GM18511 (cell line): ENCODE measurements around the gene MAML3.

ENCODE experiments used
- ATAC-seq: cut with Tn5 transposase; IDR thresholded peaks from one replicate; pipeline ENCODE4 v1.9.1; 2021; ENCODE audit warnings: mild to moderate bottlenecking, moderate library complexity; ENCODE audit not compliant: unreplicated experiment

The MAML3 gene

DNA sequence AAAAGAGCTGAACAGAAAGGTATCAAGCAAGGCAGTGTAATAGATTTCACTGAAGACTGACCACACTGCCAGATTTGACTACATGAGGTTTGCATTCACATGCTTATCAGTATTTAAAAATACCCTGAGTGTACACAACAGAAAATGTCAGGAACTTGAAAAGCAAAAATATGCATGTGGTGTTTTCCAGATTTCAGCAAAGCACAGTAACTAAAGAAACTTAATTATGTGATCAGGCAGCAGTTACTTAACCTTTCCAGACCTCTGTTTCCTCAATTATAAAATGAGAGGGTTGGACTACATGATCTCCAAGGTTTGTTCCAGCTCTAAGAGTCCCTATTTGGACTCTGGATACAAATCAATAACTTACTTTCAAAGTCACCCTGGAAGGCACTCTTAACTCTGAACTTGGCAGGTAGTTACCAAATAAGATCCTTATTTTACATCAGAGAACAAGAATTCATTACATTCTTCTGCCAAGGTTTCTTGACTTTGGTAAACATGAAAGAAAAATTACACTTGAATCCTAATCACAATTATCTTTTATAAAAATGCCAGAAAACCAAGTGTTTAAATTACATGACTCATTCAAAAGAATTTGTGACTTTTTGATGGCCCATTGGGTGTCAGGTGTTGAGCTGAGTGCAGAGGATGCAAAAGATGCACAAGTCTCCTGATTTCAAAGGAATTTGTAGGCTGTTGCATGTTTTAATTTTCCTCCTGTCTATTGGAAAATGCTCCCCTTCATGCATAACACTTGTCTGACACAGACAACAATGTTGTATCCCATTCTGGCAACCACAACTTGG, 246.8 kb downstream of the MAML3 start:
- no peak for ATAC-seq

DNA sequence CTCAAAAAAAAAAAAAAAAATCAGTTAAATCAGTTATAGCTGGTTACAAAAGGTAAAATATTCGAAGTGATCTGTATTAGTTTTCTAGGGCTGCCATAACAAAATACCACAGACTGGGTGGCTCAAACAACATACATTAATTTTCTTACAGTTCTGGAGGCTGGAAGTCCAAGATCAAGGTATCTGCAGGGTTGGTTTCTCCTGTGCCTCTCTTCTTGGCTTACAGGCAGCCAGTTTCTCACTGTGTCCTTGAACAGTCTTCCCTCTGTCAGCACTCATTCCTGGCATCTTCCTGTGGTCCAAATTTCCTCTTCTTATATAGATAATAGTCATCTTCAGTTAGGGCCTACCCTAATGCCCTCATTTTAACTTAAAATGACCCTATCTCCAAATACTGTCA, 248.5 kb downstream of the MAML3 start:
- ATAC-seq, result no peak

DNA sequence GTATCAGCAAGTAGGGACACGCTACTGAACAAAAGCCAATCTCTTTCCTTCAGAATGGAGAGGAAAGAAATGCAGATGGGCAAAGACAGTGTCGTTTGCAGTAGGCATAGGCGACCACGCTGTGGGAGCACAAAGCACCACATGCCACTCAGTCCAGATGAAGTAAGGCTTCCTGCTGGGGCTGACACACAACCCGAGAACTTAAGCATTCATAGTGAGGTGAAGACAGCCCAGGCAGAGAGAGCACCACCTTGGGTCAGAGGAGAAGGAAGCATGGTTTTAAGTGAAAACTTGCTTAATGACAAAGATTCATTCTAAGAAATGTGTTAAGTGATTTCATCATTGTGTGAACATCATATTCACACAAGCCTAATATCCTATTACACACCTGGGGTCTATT, 249.6 kb downstream of the MAML3 start:
- ATAC-seq, result no peak

DNA sequence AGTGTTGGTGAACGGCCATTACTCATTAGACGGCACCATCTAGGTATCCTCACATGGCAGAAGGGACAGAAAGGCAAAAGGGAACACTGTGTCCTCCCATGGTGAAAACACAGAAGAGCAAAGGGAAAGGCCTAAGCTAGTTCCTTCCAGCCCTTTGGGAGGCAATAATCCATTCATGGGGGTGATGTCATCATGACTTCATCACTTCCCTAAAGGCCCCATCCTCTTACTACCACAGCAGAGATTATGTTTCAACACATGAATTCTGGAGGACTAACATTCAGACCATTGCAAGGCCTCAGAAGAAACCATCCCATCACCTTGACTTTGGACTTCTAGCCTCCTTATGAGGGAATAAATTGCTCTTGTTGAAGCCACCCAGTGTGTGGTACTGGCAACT, 250.1 kb downstream of the MAML3 start:
- ATAC-seq, result no peak

DNA sequence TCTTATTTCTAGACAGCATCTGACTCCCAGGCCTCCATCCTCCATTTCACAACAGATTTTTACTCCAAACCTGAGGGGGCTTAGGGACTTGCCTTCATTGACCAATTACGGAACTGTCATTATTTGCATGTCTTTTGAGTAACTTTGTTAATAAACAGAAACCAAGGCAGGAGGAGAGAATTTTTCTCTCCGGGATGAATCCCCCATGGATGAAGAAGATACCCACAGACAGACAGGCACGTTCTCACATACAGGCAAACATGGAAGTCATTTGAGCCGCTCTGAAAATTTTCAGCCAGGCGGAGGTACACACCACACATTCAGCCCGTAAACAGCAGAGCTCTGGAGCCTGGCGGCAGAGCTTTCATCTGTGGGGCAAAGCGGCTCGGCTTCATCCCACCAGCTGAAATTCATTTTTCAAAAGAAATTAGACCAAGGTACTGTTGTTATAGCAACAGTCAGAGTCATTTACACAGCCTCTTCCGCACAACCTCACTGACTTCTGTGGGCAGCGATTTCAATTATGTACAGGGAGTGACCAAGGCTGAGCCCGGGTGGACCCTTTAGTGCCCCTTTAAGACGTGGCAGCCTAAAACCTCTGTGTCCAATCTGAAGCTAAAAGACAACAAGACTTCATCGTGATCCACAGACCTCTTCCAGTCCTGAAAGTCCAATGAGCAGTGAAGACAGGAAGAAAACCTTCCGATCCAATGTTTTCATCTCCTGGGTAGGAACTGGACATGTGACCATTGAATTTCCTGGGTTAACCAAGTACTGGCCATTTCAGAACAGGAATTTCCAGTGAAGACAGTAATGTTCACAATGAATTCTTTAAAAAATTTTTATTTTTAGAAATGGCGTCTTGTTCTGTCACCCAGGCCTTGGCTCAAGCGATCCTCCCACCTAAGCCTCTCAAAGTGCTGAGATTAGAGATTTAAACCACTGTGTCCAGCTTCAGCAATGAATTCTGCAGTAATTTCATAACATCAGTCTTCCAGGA, 251.4 kb downstream of the MAML3 start:
- ATAC-seq, result no peak

GRCh38 chr4:139901531-139902320, 252.3 kb downstream of the MAML3 start:
- ATAC-seq, result no peak

GRCh38 chr4:139900964-139901376, 253.0 kb downstream of the MAML3 start:
- no peak for ATAC-seq

- ATAC-seq, result no peak
These were observed 254.6 kb downstream of the MAML3 start for GRCh38 chr4:139899346-139899745.

- ATAC-seq, result no peak
These were observed 255.7 kb downstream of the MAML3 start for GRCh38 chr4:139898293-139898692.

DNA sequence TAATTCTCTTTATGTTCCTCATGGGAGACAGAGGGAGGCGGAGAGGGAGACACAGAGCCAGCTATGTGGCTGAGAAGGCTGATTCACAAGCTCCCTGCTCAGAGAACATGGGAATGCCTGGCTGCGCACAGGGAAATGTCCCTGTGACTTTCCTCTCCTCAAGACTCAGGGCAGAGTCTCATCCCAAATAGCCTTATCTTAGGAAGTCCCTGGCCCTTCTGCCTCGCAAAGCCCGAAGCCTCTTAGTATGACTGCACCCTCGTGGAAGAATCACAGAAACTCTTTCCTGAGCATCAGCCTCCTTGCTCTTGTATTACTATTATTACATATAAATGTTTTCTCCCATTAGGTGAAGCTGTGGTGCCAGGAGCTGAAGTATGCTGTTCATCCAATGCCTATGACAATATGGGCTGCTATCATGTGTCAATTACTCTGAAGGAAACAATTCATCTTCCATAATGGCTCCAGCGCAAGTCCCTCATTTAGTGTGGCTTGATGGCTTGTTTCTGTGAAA, 257.8 kb downstream of the MAML3 start:
- ATAC-seq, result no peak

- no peak for ATAC-seq
These were observed 260.2 kb downstream of the MAML3 start for GRCh38 chr4:139893801-139894200.

DNA sequence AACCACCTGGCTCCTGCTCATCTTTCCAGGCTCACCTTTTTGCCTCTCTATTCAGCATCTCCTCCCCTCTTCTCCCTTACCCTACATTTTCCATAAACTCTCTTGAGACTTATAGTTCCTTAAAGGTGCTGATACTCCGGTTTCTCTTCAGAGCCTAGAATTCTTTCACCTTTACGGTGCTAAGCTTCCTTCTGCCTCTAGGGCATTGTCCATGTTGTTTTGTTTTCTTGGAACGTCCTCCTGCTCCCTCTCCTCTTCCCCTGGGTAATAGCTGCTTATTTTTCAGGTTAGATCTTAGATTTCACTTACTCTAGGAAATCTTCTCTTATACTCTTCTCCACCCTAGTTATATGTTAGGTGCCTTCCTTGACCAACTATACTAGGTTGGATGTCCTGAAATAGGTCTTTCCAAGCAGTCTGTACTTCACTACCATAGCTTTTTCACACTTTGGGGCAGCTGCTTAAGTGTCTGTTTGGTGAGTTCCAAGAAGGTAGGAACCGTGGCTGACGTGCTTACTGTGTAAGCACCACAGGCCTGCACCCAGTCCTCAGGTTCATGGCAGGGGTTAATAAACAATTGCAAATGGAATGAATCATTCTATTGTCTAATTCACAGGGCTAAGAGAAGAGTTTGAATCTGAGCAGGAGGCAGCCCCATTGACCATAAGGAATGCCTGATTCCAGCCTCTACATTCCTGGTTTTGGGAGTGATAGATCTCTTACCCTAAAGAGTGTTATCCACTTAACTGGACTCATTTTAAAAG, 260.8 kb downstream of the MAML3 start:
- no peak for ATAC-seq

- no peak for ATAC-seq
These were observed 263.2 kb downstream of the MAML3 start for GRCh38 chr4:139890816-139891215.

- no peak for ATAC-seq
These were observed 264.1 kb downstream of the MAML3 start for GRCh38 chr4:139889901-139890300.

- ATAC-seq, result no peak
These were observed 264.7 kb downstream of the MAML3 start for GRCh38 chr4:139889264-139889663.

DNA sequence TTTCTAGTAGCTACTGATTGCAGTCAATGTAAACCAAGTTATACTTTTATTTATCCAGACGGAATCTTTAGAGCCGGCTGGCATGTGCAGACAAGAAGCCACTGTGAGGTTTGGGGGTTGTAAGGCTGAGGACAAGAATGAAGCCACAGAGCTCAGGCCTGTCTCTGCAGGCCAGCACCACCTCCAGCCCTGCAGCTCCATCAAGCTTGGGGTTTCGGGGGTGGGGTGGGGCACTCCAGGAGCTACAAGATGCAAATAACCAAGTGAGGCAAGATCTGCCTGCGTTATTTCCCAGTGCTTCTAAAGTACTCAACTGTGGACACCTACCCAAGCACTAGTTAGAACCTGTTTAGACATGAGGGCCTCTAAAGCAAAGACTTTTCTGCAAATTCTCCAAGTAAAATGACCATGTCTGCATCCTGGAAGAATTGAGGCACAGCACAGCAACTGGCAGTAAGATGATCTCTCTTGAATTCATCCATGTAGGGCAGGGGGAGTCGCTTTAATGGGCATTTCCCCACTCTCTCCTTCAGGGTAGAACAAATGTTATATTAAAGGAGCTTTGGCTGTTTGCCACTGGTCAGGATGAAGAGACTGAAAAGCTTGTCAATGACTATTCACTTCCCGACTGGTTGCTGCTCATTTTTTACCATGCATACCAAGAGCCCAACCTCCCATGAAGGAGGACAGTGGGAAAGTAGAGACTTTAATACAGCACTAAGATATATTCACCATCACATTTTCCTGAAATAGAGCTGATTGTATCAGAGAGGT, 265.8 kb downstream of the MAML3 start:
- no peak for ATAC-seq

DNA sequence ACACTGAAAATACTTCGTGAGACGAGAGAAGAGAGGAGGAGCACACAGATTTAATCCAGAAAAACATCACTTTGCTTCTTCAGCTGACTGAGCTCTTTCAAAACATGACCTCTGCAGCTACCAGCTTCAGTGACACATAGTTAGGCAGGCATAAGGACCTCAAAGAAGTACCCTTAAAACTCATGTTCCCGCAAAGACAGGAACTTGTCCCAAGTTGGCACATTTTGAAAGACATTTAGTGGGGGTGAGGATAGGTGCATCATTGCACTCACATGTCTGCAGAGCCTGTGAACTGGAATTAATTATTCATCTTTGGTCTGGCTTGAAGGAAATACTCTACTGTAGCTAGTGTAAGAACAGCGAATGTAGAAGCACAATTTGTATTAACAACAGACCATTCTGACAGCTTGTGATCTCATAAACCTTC, 266.6 kb downstream of the MAML3 start:
- ATAC-seq, result no peak

DNA sequence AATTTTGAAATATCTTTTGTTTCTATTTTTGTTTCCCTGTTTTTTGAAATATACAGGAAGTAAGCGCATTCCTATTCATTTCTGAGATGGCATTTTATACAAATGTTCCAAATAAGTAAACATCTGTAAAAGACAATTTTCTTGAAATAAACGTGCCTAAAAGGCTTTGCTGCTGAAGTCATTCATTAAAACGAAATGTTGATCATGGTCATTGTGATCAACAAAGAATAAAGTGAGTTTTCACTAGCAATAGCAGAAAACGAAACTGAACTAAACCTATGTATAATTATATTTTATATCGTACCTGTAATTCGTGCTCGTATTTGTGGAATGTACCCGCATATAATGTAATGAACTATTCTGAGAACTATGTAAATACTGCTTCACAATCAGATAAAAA, 267.2 kb downstream of the MAML3 start:
- ATAC-seq, result no peak

GRCh38 chr4:139884438-139884837, 269.5 kb downstream of the MAML3 start:
- ATAC-seq, result no peak
